HG03175 (cell line): ENCODE results near the gene CNPPD1.

Source experiments
- ATAC-seq: cut with Tn5 transposase; IDR thresholded peaks from one replicate; pipeline ENCODE4 v1.9.1; 2021; ENCODE audit warnings: mild to moderate bottlenecking, moderate library complexity; ENCODE audit not compliant: unreplicated experiment

CNPPD1 gene

DNA sequence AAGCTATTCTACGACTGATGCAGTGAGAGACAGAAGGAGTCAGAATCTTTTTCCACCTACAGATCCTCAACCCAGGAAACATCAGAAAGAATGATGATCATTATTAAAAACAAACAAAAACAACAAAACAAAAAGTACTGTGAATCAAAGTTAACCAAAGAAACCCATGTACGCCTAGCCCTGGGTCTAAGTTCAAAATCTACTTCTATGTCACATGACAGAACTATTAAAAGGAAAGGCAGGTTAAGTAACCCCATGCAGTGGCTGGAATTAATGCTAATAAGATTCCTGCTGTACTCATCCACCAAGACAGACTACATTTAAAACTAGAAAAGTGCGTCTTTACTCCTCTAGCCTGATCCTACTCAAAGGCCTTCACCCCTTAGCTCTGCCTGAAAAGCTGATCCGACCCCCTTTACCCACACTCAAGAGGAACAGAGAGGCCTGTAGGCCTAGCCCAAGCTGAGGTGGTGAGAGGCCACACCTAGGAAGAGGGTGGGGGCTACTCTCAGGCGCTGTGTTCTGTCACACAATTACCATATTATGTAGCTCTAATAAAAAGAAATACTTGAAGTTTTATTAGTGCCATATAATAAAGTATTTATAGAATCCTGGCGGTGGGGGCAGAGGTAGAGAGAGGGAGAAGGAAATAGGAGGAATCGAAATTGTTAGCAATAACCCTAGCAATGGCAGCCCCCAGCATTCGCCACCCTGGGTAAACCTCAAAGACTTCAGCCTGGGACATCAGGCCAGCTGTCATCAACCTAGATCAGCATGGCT lies 53.2 kb downstream of the CNPPD1 start:
- no peak for ATAC-seq

DNA sequence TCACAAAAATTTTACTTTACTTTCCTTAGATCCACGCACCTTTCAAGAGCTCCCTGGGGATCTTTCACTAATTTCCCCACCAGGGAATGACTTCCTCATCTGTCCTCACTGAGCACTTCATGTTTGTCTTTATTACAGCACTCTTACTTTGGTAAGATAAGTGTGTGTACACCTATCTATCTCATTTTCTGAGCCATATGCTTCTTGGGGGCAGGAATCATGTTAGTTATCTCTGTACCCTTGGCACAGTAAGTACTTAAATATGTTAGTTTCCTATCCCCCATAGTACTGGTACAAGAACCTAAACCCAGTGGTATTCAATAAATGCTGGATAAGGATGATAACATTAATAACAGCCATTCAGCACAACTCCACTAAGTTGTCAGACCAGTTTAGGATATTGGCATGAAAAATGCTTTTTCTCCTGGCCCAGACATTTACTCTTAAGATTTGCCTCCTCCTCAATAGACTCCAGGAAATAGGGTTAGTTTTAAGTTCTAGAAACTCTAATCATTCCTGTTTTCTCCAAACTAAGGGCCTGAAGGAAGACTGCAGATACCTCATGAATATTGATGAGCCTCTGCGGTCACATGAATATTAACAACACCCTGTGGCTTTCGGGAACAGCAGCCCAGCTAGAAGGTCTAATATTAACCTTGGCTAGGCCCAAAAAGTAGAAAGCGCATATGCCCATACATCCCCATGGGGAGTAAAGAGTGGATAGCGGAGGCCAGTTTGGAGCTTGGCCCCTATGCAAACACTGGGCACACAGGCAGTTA lies 54.3 kb downstream of the CNPPD1 start:
- no peak for ATAC-seq
